Lung (tissue), 12 donors: ENCODE measurements around the gene UQCR11. TPM values are rescaled to one million over a fixed set of nuclear protein-coding genes. Genes with fewer than 3 reads are reported as not detected.

Source experiments
- ATAC-seq: fragments of 200-7000 bp; cut with Tn5 transposase; one replicate; pipeline ENCODE4 v1.9.1; 2020; ENCODE audit warnings: moderate number of reproducible peaks; ENCODE audit not compliant: insufficient read depth, low FRiP score
- DNase-seq, 3 donors: peaks; one replicate each; pipeline ENCODE4 v3.0.0-alpha.2; 2013 to 2017
- H3K27ac ChIP-seq, 2 donors: one replicate each; pipeline ENCODE4 v1.5.1; 2013; ENCODE audit warnings: mild to moderate bottlenecking in 2 of 2, moderate library complexity in 2 of 2, control low read depth in 1 of 2, inconsistent platforms in 1 of 2, low read depth in 1 of 2, low read length in 1 of 2
- H3K27me3 ChIP-seq, 3 donors: one replicate each; pipeline ENCODE4 v1.5.1; 2013; ENCODE audit warnings: low read length in 2 of 3; ENCODE audit not compliant: control insufficient read depth in 3 of 3, insufficient read depth in 3 of 3
- H3K36me3 ChIP-seq, 4 donors: one replicate each; pipeline ENCODE4 v1.5.1; 2013; ENCODE audit warnings: low read length in 4 of 4, mild to moderate bottlenecking in 1 of 4, moderate library complexity in 1 of 4; ENCODE audit not compliant: control insufficient read depth in 4 of 4, insufficient read depth in 4 of 4
- H3K4me1 ChIP-seq, 5 donors: one replicate each; pipeline ENCODE4 v1.5.1; 2013; ENCODE audit warnings: low read length in 5 of 5, mild to moderate bottlenecking in 2 of 5, moderate library complexity in 1 of 5; ENCODE audit not compliant: control insufficient read depth in 5 of 5, insufficient read depth in 5 of 5
- H3K4me3 ChIP-seq: one replicate; pipeline ENCODE4 v1.5.1; 2013; ENCODE audit warnings: mild to moderate bottlenecking, control low read depth, moderate library complexity
- H3K9ac ChIP-seq, 2 donors: one replicate each; pipeline ENCODE4 v1.5.1; 2013; ENCODE audit warnings: low read length in 2 of 2, control low read depth in 1 of 2; ENCODE audit not compliant: insufficient read depth in 1 of 2
- H3K9me3 ChIP-seq, 4 donors: one replicate each; pipeline ENCODE4 v1.5.1; 2013; ENCODE audit warnings: low read length in 3 of 4, mild to moderate bottlenecking in 1 of 4, moderate library complexity in 1 of 4; ENCODE audit not compliant: control insufficient read depth in 4 of 4, insufficient read depth in 3 of 4
- CTCF ChIP-seq: IDR thresholded peaks from 2 replicates; pipeline ENCODE4 v1.5.1; 2012; ENCODE audit warnings: mild to moderate bottlenecking; ENCODE audit errors: control extremely low read depth, extremely low read depth
- WGBS, 2 donors: extraction: QIAGEN DNeasy Blood & Tissue Kit; methylation state at CpG; one replicate each; pipeline ENCODE4 v1.1.7; 2013; 5-methylcytosine and 5-hydroxymethylcytosine counted together
- polyA plus RNA-seq, 2 donors: library from polyadenylated mRNA; stranded (reverse); fragments of 200-250 nt; gene quantifications; one replicate each; pipeline ENCODE4 v1.2.1, GENCODE V29; 2013
- total RNA-seq, 2 donors: library from RNA; depleted of rRNA in 1 of 2; stranded (reverse); fragments of >200 nt in 1 of 2; gene quantifications; one replicate each; pipeline ENCODE4 v1.2.1, GENCODE V29; 2014 to 2021
- donor health status: control.
- donor health status: control.
- donor health status: Bipolar disorder and iron deficiency.
- donor health status: healthy.
- donor health status: DM: yes; HTN: yes; CAD: no.

UQCR11 gene
- total and polyA plus RNA-seq, 4 donors = 35.4 to 225 (median 127) TPM

GRCh38 chr19:1601613-1602064 lies 3.6 kb downstream of the UQCR11 start:
- 94% methylated on average over 14 of the region's 14 CpGs for WGBS, 2 donors
- no peak for TF ChIP-seq CTCF
- ATAC-seq (no peak), DNase-seq (no peak)
- peaks cover 10 to 35% (median 15%) of the 10 kb centered on the region in 4 donors for H3K36me3 ChIP-seq
- no peaks in the 10 kb centered on the region for H3K9me3 ChIP-seq
- peaks cover 0 to 16% (median 5%) of the 10 kb centered on the region in 5 donors for H3K4me1 ChIP-seq
- H3K9ac ChIP-seq = no peak overlapping the region
- H3K27me3 ChIP-seq = no peaks in the 10 kb centered on the region
- H3K27ac ChIP-seq = no peak overlapping the region
- no peak overlapping the region for H3K4me3 ChIP-seq

DNA sequence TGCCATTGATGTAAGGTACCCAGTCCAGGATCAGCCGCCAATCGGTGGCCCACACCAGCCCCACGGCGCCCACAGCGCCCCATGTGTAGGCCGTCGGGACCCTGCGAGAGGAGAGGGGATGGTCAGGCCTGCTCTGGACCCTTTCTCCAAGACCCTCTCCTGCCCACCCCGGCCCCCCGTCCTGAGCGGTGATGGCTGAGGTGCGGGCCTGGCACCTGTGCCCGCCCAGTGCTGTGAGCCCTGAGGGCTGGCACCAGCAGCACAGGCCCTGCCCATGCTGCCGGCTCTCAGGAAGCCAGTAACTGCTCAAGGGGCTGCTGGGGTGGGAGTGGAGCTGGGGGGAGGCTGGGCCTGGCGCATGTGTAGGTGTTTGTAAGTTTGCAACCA lies 5.8 kb downstream of the UQCR11 start:
- Histone ChIP-seq H3K27me3 (no peaks in the 10 kb centered on the region), H3K9ac (no peak overlapping the region)
- WGBS, 2 donors = 95 to 97% methylated on average over 15 of the region's 15 CpGs

DNA sequence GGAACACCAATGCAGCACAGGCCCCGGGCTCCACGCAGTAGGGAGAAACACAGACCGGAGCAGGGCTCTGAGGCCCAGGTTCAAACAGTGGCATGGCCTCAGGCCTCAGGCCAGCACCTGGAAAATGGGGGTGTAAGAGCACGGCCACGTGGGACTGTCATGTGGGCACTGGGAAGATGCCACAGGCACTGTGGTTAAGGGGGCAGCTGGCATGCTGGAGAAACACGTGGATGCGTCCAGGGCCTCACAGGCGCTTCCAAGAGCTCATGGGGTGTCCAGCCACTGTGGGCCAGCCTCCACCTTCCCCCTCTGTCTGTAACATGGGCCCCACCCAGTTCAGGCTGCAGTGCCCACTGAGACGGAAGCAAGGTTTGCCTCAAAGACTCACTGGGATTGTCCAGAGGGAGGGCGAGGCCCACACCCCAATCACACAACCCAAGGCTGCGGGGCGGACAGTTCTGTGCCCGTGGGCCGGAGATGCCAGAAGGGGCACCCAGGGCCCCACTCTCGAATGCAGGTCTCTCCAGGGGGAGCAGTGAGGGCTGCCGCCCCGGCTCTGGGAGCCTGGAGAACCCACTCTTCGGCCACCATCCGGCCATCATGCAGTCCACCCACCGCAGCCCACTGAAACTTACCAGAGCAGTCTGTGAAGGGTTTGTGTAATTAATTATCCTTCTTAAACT lies 6.3 kb downstream of the UQCR11 start:
- no peak for DNase-seq
- no peak for ATAC-seq
- no peaks in the 10 kb centered on the region for H3K9me3 ChIP-seq
- H3K9ac ChIP-seq = no peak overlapping the region
- no peak overlapping the region for H3K27ac ChIP-seq
- 94% methylated on average over 20 of the region's 20 CpGs for WGBS, 2 donors
- no peaks in the 10 kb centered on the region for H3K27me3 ChIP-seq
- H3K36me3 ChIP-seq = peaks cover 10 to 35% (median 16%) of the 10 kb centered on the region in 4 donors
- TF ChIP-seq CTCF = no peak
- H3K4me1 ChIP-seq = peaks cover 0 to 9% (median 0%) of the 10 kb centered on the region in 5 donors
- no peak overlapping the region for H3K4me3 ChIP-seq

More for the DNA sequence above, 5.8 kb downstream of the UQCR11 start:
- H3K27ac ChIP-seq = no peak overlapping the region
- TF ChIP-seq CTCF = no peak
- peaks cover 10 to 35% (median 16%) of the 10 kb centered on the region in 4 donors for H3K36me3 ChIP-seq
- peaks cover 0 to 13% (median 0%) of the 10 kb centered on the region in 5 donors for H3K4me1 ChIP-seq
- no peaks in the 10 kb centered on the region for H3K9me3 ChIP-seq
- no peak for ATAC-seq
- no peak for DNase-seq
- no peak overlapping the region for H3K4me3 ChIP-seq

- H3K9ac ChIP-seq = no peak overlapping the region
Measured at GRCh38 chr19:1593501-1593772, 11.8 kb downstream of the UQCR11 start.

More at GRCh38 chr19:1593501-1593772, 11.8 kb downstream of the UQCR11 start:
- no peak overlapping the region for H3K27ac ChIP-seq
- no peaks in the 10 kb centered on the region for H3K27me3 ChIP-seq
- H3K9me3 ChIP-seq = no peaks in the 10 kb centered on the region
- WGBS, 2 donors = 53 to 59% methylated on average over 10 of the region's 10 CpGs
- ATAC-seq (no peak), DNase-seq (no peak)
- peaks cover 10 to 14% (median 11%) of the 10 kb centered on the region in 4 donors for H3K36me3 ChIP-seq
- no peak for TF ChIP-seq CTCF
- H3K4me1 ChIP-seq = peaks cover 0 to 12% (median 5%) of the 10 kb centered on the region in 5 donors
- no peak overlapping the region for H3K4me3 ChIP-seq
